ENCODE results near the gene OR2W3.

DNA sequence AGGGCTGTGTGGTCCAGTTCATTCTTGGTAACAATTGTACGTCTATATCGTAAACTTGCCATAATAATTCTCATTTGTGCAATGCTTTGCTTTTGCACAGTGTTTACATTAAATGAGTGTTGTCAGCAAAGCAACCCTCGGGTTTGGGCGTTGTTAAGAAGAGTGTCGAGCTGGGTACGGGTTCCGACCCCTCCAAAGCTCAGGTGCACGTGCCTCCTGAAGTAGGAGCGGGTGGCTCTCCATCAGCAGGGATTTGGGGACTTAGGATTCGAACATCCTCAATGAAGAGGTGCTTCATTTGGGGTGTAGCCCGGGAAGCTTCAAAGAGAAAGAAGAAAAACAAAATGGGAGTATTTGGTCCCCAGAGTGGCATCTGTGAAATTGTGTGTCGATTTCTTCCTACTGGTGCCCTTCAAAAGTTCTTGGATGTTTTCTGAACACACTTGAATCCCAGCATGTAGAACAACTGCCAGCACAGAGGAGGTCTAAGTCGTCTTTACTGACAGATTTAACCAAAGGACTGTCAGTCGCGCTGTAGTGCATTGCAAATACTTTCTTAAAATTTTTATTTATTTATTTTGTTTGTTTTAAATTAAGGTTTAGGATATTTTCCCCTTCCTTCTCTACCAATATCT is 37.3 kb upstream of the OR2W3 start:
- TF ChIP-seq, protein P1, sequence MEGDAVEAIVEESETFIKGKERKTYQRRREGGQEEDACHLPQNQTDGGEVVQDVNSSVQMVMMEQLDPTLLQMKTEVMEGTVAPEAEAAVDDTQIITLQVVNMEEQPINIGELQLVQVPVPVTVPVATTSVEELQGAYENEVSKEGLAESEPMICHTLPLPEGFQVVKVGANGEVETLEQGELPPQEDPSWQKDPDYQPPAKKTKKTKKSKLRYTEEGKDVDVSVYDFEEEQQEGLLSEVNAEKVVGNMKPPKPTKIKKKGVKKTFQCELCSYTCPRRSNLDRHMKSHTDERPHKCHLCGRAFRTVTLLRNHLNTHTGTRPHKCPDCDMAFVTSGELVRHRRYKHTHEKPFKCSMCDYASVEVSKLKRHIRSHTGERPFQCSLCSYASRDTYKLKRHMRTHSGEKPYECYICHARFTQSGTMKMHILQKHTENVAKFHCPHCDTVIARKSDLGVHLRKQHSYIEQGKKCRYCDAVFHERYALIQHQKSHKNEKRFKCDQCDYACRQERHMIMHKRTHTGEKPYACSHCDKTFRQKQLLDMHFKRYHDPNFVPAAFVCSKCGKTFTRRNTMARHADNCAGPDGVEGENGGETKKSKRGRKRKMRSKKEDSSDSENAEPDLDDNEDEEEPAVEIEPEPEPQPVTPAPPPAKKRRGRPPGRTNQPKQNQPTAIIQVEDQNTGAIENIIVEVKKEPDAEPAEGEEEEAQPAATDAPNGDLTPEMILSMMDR (IDR thresholded peaks at IDR 0.05; ENCODE audit: low read depth, low read length), result no peak
- TF ChIP-seq POLR2A (IDR thresholded peaks at IDR 0.05; ENCODE audit: extremely low read depth, insufficient read length) (no peak), MYC (IDR thresholded peaks at IDR 0.05; ENCODE audit: low read depth, low read length) (no peak)
- TF ChIP-seq, protein P2, sequence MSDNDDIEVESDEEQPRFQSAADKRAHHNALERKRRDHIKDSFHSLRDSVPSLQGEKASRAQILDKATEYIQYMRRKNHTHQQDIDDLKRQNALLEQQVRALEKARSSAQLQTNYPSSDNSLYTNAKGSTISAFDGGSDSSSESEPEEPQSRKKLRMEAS (IDR thresholded peaks at IDR 0.05; ENCODE audit: low read depth, low read length), result no peak
